GM13976 (cell line): ENCODE results near the gene KCNC2.
A peak's percentile ranks its signal among the peaks of the same experiment; 100 is the strongest.

Experiments used
- DNase-seq: peaks from one replicate; pipeline ENCODE4 v3.0.0; 2012; ENCODE audit warnings: low spot score
- in situ Hi-C: fragments of 300-500 bp; cut with MboI; formaldehyde crosslinking; loops from one replicate; pipeline ENCODE4 v1.12.0; 2022; ENCODE audit warnings: low sequenced_read_pairs, mixed read lengths, inconsistent platforms; ENCODE audit not compliant: unreplicated experiment
- TF ChIP-seq, protein P1 (sequence below): IDR thresholded peaks from 2 replicates; pipeline ENCODE4 v1.5.1; 2012; ENCODE audit warnings: borderline replicate concordance, mild to moderate bottlenecking; ENCODE audit not compliant: insufficient read depth; ENCODE audit errors: extremely low read depth, missing control alignments, control extremely low read depth

The KCNC2 gene

DNA sequence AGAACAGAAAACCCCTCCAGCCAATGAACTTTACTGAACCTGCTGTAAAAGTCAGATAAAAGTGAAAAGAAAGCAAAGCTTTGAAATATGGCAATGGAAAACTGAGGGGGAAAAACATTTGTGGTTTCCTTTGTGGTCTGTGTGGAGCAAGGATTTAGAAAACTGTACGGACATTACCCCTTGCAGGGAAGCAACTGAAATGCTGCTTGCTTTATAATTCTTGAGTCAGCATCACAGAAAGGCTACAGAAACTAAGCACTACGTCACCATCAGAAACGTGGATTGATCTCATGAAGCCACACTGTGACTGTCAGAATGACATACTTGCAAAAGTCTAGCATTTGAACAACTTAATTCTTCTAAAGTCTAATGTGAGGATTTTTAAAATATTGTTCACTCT, 2.4 kb upstream of the KCNC2 start:
- no peak for DNase-seq
- TF ChIP-seq, protein P1, sequence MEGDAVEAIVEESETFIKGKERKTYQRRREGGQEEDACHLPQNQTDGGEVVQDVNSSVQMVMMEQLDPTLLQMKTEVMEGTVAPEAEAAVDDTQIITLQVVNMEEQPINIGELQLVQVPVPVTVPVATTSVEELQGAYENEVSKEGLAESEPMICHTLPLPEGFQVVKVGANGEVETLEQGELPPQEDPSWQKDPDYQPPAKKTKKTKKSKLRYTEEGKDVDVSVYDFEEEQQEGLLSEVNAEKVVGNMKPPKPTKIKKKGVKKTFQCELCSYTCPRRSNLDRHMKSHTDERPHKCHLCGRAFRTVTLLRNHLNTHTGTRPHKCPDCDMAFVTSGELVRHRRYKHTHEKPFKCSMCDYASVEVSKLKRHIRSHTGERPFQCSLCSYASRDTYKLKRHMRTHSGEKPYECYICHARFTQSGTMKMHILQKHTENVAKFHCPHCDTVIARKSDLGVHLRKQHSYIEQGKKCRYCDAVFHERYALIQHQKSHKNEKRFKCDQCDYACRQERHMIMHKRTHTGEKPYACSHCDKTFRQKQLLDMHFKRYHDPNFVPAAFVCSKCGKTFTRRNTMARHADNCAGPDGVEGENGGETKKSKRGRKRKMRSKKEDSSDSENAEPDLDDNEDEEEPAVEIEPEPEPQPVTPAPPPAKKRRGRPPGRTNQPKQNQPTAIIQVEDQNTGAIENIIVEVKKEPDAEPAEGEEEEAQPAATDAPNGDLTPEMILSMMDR: no peak
- in situ Hi-C loops: no loop called here

DNA sequence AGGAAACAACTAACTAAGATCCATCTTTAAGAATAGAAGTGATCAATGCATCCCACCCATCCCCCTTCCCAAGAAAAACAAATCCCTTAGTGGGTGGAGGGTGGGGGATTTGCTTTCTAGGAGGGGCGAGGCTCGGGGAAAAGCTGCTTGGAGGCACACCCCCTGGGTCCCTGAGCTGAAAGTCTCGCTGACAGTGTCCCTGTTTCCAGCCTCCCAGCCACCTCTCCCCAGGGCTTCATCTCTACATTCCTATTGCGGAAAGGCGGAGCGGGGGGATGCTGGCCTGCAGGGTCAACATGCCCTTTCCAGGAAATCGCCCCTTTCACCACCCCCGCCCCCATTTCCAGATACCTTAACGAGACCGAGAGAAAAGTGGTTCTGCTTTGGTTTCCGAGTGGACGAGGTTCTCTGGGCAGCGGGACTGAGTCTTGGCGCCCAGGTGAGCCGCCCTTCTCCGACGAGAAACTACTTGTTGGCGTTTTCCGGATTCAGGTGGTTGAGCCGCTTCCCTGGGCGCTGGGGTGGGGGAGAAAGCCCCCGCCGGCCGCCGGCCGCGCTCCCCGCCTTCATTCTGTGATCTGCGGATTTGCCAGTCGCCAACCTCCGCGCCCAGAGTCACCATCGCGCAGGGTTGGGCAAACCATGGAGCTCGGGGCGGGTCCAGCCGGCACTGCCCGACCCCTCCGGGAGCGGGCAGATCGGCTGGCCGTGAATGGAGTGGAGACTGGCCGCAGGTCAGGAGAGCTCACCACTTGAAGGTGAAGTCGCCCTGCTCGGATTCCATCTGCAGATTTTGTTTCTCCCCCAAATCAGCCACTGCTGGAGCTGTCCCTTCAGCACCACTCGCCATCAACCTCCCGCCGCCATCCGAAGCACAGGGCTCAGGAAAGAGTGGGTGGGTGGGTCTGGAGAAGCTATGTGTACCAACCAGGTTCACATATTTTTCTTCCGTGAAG, 505 bp downstream of the KCNC2 start:
- DNase-seq: peak; percentile 38
- in situ Hi-C loops: no loop called here
- TF ChIP-seq, protein P1: no peak

DNA sequence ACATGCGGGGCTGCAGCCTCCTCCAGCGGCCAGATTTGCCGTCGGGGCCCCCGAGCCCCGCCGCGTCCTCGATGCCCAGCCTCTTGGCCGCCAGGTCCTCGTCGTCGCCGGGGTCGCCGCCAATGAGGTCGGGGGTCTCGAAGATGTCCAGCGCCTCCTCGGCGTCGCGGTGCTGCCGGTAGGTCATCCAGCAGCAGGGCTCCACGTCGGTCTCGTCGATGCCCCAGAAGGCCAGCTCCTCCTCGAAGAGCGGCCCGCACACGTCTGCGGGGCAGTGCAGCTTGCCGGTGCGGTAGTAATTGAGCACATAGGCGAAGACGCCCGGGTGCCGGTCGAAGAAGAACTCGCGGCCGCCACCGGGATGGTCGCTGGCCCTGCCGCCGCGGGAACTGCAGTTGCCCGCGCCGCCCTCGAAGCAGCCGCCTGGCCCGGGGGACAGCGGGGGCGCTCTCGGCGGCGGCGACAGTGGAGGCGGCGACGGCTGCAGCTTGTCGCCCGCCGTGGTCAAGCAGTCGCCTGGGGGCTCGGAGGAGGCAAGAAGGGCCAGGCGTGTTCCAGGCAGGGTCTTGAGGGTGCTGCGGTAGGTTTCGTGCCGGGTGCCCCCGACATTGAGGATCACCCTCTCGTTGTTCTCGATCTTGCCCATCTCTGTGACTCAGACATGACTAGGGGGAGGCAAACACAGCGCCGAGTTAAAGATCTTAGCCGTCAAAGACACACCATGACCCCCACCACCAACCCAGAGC, 2.1 kb downstream of the KCNC2 start:
- in situ Hi-C loops: no loop called here
- peak; percentile 15 for DNase-seq
- TF ChIP-seq, protein P1: no peak

DNA sequence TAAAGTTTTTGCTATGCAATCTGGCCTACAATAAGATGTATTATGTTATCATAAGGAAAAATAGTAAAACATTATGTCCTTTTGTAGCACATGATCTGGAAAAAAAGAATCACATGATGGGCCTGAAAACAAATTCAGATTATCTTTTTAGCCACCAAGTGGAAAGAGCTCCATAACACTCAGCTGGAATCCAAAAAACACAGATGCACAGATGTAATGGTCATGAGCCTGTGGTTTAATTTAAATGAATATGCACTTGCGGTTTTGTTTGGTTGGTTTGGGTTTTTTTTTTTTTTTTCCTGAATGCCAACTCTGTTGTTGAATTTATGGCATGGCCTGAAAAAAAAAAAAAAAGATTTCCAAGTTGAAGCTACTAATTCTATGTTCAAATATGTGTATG, 4.1 kb downstream of the KCNC2 start:
- TF ChIP-seq, protein P1: no peak
- in situ Hi-C loops: no loop called here
- DNase-seq: no peak

DNA sequence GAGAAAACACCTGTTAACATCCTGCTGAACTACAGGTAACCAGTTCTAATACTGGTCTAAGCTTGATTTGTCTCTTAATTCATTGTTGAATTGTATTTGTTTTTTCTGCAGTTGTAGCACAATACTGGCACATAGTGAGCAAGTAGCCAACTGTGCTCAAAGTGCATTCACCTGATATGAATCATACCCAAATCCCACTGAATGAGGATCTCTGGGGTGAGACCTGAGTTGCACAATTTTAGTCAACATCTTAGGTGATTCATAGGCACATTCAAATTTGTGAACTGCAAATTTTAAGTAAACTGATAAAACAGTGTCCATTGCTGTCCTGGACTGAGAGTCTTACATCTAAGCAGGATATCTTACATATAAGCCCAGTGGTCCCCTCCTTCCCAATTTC, 12.8 kb downstream of the KCNC2 start:
- DNase-seq: no peak
- in situ Hi-C loops: no loop called here

DNA sequence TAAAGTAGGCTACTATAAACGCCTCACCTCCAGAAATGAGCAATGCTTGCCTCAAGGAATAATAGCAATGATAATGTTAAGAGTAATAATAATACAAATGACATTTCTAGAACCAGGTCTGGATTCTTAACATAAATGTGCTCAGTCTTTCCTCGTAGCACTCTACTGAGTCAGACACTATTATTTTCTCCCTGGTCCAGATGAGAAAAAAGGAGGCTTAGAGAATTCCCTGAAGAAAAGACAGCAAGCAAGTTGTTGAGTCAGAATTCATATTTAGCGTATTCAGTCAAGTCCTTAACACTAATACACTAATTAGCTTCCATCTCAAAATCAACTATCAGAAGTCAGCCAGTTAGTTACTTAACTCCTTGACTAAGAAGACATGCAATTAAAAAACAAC, 13.2 kb downstream of the KCNC2 start:
- in situ Hi-C loops: no loop called here
- DNase-seq: no peak
- TF ChIP-seq, protein P1: no peak

More for the DNA sequence above, 12.8 kb downstream of the KCNC2 start:
- TF ChIP-seq, protein P1: no peak
